ENCODE data around the gene MAPK8.

DNA sequence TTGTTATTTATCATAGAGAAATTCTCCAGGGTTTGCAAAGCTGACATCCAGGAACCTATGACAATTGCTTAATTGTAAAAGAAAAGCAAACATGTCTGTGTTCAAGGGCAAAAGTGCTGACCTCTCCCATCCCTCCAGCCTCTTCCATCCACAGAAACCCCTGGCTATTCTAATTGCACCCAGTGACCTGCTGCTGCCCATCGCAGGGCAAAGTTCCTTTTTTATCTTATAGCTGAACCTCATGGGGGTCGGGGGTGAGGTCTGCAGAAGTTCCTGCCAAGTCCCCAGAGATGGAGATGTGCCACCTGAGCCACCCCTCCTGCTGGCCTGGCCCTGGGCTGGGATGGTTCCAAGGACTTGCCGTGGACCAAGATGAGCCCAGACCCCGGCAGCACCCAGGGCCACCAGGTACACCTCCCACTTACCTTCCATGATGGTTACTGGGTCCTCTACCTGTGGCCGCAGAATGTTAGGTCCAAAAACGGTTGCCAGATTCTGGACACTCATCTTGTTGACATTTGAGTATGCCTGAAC lies 146.5 kb downstream of the MAPK8 start:
- TF ChIP-seq POLR2A (IDR thresholded peaks at IDR 0.05) (no peak), EP300 (IDR thresholded peaks at IDR 0.05) (no peak), POLR2AphosphoS5 (IDR thresholded peaks at IDR 0.05) (no peak)
- TF ChIP-seq, protein P1, sequence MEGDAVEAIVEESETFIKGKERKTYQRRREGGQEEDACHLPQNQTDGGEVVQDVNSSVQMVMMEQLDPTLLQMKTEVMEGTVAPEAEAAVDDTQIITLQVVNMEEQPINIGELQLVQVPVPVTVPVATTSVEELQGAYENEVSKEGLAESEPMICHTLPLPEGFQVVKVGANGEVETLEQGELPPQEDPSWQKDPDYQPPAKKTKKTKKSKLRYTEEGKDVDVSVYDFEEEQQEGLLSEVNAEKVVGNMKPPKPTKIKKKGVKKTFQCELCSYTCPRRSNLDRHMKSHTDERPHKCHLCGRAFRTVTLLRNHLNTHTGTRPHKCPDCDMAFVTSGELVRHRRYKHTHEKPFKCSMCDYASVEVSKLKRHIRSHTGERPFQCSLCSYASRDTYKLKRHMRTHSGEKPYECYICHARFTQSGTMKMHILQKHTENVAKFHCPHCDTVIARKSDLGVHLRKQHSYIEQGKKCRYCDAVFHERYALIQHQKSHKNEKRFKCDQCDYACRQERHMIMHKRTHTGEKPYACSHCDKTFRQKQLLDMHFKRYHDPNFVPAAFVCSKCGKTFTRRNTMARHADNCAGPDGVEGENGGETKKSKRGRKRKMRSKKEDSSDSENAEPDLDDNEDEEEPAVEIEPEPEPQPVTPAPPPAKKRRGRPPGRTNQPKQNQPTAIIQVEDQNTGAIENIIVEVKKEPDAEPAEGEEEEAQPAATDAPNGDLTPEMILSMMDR (IDR thresholded peaks at IDR 0.05): no peak

Measured in suprapubic skin (tissue), 4 donors.